ENCODE results near the gene FNDC3B. TPM values are rescaled to one million over a fixed set of nuclear protein-coding genes. Genes with fewer than 3 reads are reported as not detected.

The FNDC3B gene
- total RNA-seq, 1 experiment from 2014 or later: 173 TPM

DNA sequence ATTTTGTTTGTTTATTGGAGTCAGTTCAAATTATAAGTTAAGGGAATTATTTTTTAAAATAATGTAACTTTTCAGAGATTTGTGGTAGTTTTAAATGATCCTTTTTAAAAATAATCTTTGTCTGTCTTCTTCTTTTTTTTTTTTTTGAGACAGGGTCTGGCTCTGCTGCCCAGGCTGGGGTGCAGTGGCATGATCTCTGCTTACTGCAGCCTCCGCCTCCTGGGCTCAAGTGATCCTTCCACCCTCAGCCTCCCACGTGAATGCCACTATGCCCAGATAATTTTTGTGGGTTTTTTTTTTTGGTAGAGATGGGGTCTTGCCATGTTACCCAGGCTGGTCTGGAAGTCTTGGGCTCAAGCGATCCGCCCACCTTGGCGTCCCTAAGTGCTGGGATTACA is 12.6 kb downstream of the FNDC3B start:
- H3K27ac ChIP-seq (ENCODE audit: low read length): peak overlapping the region; percentile 39; the same call in 1 of the 2 replicates
- peaks cover 7% of the 10 kb centered on the region; the same call in 1 of the 2 replicates for H3K36me3 ChIP-seq (ENCODE audit: control insufficient read depth, insufficient read depth, low read length)
- no peaks in the 10 kb centered on the region for H3K27me3 ChIP-seq (ENCODE audit: control insufficient read depth, insufficient read depth, low read length)
- no peak overlapping the region for H3K4me3 ChIP-seq (ENCODE audit: low read depth in 2 of 2, low read length in 2 of 2)
- peaks cover 59% of the 10 kb centered on the region for H3K4me1 ChIP-seq (ENCODE audit: control insufficient read depth, insufficient read depth, low read length)
- ChIA-PET POLR2A (no interaction called here), CTCF (no interaction called here)
- no peak for DNase-seq (ENCODE audit: low read depth, low spot score)
- intact Hi-C loops (cut with micrococcal nuclease; ENCODE audit: unreplicated experiment) (no loop called here), in situ Hi-C loops (cut with HindIII; ENCODE audit: low pct_unique_long_range_greater_than_20kb, low sequenced_read_pairs) (no loop called here)
- TF ChIP-seq, protein P1, sequence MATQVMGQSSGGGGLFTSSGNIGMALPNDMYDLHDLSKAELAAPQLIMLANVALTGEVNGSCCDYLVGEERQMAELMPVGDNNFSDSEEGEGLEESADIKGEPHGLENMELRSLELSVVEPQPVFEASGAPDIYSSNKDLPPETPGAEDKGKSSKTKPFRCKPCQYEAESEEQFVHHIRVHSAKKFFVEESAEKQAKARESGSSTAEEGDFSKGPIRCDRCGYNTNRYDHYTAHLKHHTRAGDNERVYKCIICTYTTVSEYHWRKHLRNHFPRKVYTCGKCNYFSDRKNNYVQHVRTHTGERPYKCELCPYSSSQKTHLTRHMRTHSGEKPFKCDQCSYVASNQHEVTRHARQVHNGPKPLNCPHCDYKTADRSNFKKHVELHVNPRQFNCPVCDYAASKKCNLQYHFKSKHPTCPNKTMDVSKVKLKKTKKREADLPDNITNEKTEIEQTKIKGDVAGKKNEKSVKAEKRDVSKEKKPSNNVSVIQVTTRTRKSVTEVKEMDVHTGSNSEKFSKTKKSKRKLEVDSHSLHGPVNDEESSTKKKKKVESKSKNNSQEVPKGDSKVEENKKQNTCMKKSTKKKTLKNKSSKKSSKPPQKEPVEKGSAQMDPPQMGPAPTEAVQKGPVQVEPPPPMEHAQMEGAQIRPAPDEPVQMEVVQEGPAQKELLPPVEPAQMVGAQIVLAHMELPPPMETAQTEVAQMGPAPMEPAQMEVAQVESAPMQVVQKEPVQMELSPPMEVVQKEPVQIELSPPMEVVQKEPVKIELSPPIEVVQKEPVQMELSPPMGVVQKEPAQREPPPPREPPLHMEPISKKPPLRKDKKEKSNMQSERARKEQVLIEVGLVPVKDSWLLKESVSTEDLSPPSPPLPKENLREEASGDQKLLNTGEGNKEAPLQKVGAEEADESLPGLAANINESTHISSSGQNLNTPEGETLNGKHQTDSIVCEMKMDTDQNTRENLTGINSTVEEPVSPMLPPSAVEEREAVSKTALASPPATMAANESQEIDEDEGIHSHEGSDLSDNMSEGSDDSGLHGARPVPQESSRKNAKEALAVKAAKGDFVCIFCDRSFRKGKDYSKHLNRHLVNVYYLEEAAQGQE (IDR thresholded peaks at IDR 0.05; ENCODE audit: insufficient read depth in 1 of 2, low read depth in 2 of 2, low read length in 1 of 2): no peak
- TF ChIP-seq TCF7L2 (IDR thresholded peaks at IDR 0.05; ENCODE audit: low read depth, low read length) (no peak), POLR2AphosphoS5 (IDR thresholded peaks at IDR 0.05; ENCODE audit: low read depth, low read length) (no peak), SIN3A (IDR thresholded peaks at IDR 0.05; ENCODE audit: borderline replicate concordance, insufficient read depth, low read depth, low read length) (no peak)
- TF ChIP-seq, protein P2, sequence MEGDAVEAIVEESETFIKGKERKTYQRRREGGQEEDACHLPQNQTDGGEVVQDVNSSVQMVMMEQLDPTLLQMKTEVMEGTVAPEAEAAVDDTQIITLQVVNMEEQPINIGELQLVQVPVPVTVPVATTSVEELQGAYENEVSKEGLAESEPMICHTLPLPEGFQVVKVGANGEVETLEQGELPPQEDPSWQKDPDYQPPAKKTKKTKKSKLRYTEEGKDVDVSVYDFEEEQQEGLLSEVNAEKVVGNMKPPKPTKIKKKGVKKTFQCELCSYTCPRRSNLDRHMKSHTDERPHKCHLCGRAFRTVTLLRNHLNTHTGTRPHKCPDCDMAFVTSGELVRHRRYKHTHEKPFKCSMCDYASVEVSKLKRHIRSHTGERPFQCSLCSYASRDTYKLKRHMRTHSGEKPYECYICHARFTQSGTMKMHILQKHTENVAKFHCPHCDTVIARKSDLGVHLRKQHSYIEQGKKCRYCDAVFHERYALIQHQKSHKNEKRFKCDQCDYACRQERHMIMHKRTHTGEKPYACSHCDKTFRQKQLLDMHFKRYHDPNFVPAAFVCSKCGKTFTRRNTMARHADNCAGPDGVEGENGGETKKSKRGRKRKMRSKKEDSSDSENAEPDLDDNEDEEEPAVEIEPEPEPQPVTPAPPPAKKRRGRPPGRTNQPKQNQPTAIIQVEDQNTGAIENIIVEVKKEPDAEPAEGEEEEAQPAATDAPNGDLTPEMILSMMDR (IDR thresholded peaks at IDR 0.05): no peak
- no peaks in the 10 kb centered on the region for H3K9me3 ChIP-seq (ENCODE audit: control insufficient read depth, insufficient read depth, low read depth, low read length)
- BruUV-seq (replicated peaks): no TSS peak
- ATAC-seq: no peak

DNA sequence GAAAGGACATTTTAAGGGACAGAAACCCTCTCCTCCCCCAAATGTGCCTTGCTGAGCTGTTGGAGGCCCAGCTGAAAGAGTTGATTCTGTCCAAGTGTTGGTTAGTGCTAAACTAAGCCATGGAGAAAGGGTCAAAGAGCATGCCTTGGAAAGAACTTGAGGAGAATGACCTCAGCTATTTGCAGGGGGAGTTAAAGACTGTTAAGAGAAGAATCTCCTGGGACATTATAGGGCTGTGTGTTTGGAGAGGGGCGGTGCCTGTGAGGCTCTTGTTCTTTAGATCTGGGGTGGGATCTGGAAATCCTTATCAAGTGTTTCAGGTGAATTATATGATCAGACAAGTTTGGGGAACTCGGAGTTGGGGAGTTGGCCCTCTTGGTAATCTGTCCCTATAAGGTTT is 13.0 kb downstream of the FNDC3B start:
- intact Hi-C loops (cut with micrococcal nuclease; ENCODE audit: unreplicated experiment): no loop called here
- TF ChIP-seq TCF7L2 (IDR thresholded peaks at IDR 0.05; ENCODE audit: low read depth, low read length) (no peak), POLR2AphosphoS5 (IDR thresholded peaks at IDR 0.05; ENCODE audit: low read depth, low read length) (no peak), SIN3A (IDR thresholded peaks at IDR 0.05; ENCODE audit: borderline replicate concordance, insufficient read depth, low read depth, low read length) (no peak)
- TF ChIP-seq, protein P2 (IDR thresholded peaks at IDR 0.05): no peak
- TF ChIP-seq, protein P1 (IDR thresholded peaks at IDR 0.05; ENCODE audit: insufficient read depth in 1 of 2, low read depth in 2 of 2, low read length in 1 of 2): no peak
- peak overlapping the region; percentile 39 for H3K27ac ChIP-seq (ENCODE audit: low read length)
- ChIA-PET CTCF (no interaction called here), POLR2A (no interaction called here)
- no peaks in the 10 kb centered on the region for H3K9me3 ChIP-seq (ENCODE audit: control insufficient read depth, insufficient read depth, low read depth, low read length)
- no peak overlapping the region for H3K4me3 ChIP-seq (ENCODE audit: low read depth in 2 of 2, low read length in 2 of 2)
- H3K36me3 ChIP-seq (ENCODE audit: control insufficient read depth, insufficient read depth, low read length): peaks cover 7% of the 10 kb centered on the region; the same call in 1 of the 2 replicates
- BruUV-seq (replicated peaks): no TSS peak
- DNase-seq (ENCODE audit: low read depth, low spot score) (no peak), ATAC-seq (no peak)
- H3K4me1 ChIP-seq (ENCODE audit: control insufficient read depth, insufficient read depth, low read length): peaks cover 59% of the 10 kb centered on the region
- in situ Hi-C loops (cut with HindIII; ENCODE audit: low pct_unique_long_range_greater_than_20kb, low sequenced_read_pairs): no loop called here
- no peaks in the 10 kb centered on the region for H3K27me3 ChIP-seq (ENCODE audit: control insufficient read depth, insufficient read depth, low read length)
